GM13977 (cell line): ENCODE measurements around the gene ADM5.

Source experiments
- DNase-seq: peaks from one replicate; pipeline ENCODE4 v3.0.0; 2012; ENCODE audit warnings: low spot score
- in situ Hi-C: fragments of 300-500 bp; cut with MboI; formaldehyde crosslinking; loops from one replicate; pipeline ENCODE4 v1.12.0; 2022; ENCODE audit warnings: low sequenced_read_pairs, low pct_unique_long_range_greater_than_20kb, mixed read lengths, inconsistent platforms; ENCODE audit not compliant: unreplicated experiment
- TF ChIP-seq, protein P1 (sequence below): IDR thresholded peaks from 2 replicates; pipeline ENCODE4 v1.5.1; 2012; ENCODE audit warnings: mild to moderate bottlenecking, control low read depth; ENCODE audit not compliant: insufficient read depth; ENCODE audit errors: extremely low read depth, missing control alignments

ADM5 gene

DNA sequence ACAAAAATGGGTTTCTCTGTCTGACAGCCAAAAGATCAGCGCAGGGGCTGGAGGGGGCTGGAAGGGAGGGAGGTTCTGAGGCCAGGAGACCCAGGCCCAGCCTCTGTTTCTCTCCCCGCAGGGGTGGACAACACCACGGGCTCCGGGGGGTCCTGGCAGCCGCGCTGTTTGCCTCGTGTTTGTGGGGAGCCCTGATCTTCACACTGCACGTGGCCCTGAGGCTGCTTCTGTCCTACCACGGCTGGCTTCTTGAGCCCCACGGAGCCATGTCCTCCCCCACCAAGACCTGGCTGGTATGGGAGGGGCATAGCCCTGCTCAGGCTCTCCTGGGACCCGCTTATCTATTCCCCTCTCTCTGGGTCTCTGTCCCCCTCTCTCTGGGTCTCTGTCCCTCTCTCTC lies 11.2 kb downstream of the ADM5 start:
- no peak for DNase-seq
- TF ChIP-seq, protein P1, sequence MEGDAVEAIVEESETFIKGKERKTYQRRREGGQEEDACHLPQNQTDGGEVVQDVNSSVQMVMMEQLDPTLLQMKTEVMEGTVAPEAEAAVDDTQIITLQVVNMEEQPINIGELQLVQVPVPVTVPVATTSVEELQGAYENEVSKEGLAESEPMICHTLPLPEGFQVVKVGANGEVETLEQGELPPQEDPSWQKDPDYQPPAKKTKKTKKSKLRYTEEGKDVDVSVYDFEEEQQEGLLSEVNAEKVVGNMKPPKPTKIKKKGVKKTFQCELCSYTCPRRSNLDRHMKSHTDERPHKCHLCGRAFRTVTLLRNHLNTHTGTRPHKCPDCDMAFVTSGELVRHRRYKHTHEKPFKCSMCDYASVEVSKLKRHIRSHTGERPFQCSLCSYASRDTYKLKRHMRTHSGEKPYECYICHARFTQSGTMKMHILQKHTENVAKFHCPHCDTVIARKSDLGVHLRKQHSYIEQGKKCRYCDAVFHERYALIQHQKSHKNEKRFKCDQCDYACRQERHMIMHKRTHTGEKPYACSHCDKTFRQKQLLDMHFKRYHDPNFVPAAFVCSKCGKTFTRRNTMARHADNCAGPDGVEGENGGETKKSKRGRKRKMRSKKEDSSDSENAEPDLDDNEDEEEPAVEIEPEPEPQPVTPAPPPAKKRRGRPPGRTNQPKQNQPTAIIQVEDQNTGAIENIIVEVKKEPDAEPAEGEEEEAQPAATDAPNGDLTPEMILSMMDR, result no peak
- in situ Hi-C loops, result no loop called here

DNA sequence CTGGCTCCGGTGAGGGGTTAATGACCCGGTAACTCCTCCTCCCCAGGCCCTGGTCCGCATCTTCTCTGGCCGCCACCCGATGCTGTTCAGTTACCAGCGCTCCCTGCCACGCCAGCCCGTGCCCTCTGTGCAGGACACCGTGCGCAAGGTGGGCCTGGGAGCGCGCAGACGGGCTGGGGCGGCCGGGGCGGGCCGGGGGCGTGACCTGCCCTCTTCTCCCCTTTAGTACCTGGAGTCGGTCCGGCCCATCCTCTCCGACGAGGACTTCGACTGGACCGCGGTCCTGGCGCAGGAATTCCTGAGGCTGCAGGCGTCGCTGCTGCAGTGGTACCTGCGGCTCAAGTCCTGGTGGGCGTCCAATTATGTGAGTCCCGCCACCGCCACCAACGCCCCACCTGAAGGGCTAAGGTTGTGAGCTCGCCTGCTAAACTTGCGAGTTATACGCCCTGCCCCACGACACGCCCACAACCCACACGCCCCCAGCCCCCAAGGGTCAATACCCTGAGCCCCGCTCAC lies 11.9 kb downstream of the ADM5 start:
- no peak for DNase-seq
- in situ Hi-C loops, result no loop called here
- TF ChIP-seq, protein P1, result no peak

DNA sequence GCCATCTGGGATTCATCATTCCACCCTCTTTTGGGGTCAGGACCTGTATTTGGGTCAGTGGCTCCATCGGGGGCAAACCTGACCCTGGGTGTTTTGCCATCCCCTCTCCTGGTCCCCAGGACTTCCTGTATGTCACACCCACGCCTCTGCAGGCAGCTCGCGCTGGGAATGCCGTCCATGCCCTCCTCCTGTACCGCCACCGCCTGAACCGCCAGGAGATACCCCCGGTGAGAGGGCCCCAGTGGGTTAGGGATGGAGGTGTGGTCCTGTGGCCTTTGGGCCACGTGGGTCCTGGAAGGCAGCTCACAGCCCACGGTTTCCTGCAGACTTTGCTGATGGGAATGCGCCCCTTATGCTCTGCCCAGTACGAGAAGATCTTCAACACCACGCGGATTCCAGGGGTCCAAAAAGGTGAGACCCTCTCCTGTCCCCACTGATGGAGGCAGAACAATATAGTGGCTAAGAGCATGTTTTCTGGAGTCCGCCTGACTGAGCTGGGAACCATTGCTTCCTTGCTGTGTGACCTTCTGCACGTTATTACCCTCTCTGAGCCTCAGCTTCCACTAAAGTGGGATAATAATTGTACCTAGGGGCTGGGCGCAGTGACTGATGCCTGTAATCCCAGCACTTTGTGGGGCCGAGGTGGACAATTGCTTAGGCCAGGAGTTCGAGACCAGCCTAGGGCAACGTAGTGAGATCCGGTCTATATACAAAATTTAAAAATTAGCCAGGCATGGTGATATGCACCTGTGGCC lies 15.7 kb downstream of the ADM5 start:
- in situ Hi-C loops, result no loop called here
- TF ChIP-seq, protein P1, result no peak
- no peak for DNase-seq

DNA sequence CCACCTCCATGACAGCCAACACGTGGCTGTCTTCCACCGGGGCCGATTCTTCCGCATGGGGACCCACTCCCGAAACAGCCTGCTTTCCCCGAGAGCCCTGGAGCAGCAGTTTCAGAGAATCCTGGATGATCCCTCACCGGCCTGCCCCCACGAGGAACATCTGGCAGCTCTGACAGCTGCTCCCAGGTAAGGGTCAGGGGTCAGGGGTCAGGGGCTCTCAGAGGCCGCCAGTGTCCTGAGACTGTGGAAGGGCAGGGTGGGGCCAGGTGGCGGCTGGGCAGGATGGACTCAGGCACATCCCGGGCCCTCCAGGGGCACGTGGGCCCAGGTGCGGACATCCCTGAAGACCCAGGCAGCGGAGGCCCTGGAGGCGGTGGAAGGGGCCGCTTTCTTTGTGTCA lies 16.5 kb downstream of the ADM5 start:
- TF ChIP-seq, protein P1, result no peak
- no peak for DNase-seq
- in situ Hi-C loops, result no loop called here

DNA sequence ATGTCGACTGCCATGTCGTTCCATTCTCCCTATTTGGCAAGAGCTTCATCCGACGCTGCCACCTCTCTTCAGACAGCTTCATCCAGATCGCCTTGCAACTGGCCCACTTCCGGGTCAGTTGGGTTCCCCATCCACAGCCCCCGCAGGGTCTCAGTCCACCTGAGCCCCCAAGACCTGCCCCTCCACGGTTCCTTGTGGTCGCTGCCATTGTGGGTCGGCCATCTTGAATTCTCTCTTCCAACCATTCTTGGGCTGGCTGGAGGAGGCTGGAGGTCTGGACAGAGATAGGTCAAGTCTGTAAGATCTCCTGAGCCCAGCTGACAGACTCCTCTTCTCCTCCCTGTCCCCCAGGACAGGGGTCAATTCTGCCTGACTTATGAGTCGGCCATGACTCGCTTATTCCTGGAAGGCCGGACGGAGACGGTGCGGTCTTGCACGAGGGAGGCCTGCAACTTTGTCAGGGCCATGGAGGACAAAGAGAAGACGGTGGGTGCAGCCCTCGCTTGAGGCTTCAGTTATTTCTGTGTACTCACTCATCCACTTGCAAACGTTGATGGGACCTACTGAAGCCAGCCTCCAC lies 21.1 kb downstream of the ADM5 start:
- DNase-seq, result no peak
- in situ Hi-C loops, result no loop called here
- TF ChIP-seq, protein P1, result no peak

DNA sequence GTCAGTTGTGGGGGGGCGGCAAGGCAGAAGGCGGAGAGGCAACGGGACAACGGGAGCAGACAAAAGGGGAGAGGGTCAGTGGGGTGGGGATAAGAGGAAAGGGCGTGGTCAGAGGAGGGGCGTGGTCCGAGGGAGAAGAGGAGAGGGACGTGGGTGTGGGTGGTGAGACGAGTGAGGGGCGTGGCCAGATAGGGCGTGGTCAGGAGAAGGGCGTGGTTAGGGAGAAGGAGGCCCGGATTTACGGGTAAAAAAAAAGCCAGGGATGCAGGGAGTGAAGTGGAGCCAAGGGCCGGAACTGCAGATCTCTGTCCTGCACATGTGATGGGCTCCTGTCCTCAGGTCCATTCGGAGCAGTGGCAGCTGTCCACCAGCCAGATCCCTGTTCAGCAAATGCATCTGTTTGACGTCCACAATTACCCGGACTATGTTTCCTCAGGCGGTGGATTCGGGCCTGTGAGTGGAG lies 23.0 kb downstream of the ADM5 start:
- TF ChIP-seq, protein P1, result no peak
- no peak for DNase-seq
- in situ Hi-C loops, result no loop called here
